GM15510 (cell line): ENCODE data around the gene SLC30A7.

Experiments
- POLR2A ChIP-seq: IDR thresholded peaks from 3 replicates; pipeline ENCODE4 v1.6.1; 2011; ENCODE audit warnings: borderline replicate concordance; ENCODE audit not compliant: insufficient read length; ENCODE audit errors: extremely low read depth

The SLC30A7 gene, protein sequence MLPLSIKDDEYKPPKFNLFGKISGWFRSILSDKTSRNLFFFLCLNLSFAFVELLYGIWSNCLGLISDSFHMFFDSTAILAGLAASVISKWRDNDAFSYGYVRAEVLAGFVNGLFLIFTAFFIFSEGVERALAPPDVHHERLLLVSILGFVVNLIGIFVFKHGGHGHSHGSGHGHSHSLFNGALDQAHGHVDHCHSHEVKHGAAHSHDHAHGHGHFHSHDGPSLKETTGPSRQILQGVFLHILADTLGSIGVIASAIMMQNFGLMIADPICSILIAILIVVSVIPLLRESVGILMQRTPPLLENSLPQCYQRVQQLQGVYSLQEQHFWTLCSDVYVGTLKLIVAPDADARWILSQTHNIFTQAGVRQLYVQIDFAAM

DNA sequence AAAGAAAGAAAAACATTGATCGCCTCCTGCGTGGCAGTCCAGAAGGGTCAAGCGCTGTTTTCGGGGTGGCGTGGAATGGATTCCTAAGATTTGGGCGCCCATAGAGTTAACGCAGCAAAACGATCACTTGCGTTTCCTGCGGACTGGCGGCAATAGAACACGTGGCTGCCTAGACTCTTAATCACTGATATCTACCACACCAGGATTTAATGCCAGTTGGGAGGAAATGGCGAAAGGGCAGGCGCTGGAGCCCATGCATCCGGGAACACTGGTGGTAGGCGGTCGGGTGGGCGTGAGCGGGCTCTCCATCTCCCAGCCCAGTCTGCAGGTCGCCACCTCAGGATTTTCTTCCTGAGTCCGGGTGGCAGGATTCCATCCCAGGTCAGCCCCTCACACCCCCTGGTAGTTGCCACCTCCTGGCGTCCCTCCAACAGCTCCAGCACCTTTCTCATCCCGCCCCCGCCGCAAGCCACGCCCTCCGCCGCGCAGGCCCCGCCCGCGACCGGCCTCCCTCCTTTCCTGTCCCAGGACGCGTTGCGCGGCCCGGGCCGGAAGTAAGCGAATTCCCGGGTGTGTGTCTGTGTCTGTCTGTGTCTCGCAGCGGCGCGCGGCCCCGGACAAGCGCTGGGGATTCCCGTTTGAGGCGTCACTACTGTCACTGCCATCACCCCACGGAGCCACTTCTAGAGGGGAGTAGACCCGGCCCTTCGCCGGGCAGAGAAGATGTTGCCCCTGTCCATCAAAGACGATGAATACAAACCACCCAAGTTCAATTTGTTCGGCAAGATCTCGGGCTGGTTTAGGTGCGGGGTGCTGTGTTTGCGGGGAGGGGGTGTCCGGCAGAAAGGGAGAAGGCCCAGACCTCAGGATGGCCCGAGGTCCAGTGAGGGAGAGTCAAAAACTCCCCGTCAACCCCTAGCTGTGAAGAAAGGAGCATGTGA lies at the start of gene SLC30A7:
SLC30A7 (plus strand) TSS at position 551 of the 941 bp plus-strand sequence; CDS start at position 724, 173 bp downstream.
- peak; percentile 87 for TF ChIP-seq POLR2A

DNA sequence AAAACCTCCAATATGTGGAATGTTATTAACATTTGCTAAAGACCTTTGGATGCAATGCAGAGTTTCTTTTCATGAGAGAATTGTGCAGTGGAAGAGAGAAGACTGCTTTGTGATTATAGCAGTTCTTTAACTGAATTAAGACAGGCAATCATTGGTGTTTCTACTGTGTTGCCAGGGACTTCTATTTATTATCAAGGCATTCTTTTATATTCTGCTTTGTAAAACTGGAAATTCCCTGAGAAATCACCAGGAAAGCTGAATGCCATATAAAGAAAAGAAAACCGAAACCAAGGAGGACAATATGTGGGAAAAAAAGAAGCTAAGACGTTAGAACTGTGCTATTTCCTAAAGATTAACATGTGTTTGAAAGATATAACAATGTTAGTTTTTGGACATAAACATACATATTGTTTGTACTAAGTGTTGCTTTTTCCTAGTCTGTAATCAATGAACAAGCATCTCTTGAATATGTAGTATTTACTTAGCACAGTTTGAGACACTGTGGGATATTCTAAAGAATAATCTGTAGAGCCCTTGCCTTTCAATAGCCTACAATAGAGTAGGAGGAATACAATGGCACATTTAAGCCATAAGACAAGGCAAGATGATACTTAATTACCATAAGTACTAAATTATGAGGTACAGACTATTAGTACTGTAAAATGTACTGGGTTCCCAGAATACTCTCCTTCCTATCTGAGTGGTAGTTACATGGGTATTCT lies 48.4 kb upstream of the SLC30A7 start:
- no peak for TF ChIP-seq POLR2A

DNA sequence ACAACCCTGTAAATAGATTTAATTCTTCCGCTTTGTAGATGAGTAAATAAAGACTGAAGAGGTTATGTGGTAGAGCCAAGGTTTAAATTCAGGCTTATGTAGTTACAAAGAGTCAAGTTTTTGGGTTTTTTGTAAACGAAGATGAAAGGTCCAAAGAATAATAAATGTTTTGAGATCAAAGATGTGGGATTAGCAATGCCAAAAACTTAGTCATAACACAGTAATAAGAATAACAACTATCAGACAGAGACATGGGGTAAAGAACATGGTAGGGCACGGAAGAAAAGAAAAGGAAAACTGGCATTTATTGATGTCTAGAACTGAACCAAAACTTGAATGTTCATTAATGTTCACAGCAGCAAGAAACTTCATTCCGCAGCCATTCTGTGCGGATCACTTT lies 44.2 kb upstream of the SLC30A7 start:
- no peak for TF ChIP-seq POLR2A

DNA sequence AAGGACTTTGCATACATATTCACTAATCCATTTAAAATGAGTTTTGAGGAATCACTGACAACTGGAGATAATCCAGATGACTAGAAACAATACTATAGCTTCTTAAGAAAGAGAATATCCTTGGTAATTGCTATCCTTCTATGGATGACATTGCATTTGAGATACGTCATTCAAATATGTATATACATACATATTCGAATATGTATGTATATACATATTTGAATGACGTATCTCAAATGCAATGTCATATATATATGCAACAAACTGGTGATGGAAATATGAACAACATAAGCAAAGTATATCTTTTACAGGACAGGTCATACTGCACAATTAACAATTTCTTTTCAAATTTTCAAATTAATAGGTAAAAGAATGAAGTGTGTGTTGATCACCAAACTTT lies 42.9 kb upstream of the SLC30A7 start:
- TF ChIP-seq POLR2A: no peak

DNA sequence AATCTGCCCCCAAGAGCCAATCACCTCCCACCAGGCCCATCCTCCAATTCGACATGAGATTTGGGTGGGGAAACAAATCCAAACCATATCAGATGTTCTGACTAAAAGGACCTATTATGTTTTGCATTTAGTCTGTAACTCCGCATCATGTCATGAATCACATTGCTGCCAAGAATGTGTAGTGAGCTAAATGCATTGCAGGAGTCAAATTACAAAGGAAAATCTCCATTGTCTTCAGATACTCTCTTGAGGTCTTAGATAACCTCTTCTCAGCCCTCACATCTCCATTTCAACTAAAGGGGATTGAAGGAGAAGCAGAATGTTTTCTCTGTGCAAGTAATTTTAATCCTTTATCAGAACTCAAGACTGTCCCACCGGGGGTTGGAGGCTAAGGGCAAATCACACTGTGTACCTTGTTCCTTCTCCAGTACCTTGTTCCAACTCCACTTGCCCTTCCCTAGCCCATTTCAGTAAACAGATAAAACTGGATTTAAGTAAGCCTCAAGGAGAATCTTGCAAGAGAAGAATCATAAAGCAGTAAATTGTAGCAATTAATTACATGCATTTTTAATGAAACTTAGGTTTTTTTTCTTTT lies 35.4 kb upstream of the SLC30A7 start:
- TF ChIP-seq POLR2A: no peak

DNA sequence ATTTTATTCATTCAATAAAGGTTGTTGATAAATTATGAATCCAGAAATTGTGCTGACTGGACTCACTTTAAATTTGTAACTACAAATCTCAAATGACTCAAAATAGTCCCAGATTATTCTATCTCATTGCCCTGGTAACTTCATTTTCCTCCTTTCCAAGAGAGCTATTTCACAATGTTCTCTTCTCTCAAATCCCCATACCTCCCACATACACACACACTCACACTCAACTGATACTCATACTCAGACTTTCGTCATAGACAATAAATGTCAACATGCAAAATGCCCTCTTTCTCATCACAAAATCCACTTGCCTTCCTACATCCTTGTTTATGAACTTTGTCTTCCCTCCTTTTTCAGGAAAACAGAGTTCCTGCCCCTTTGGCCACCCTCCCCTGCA lies 34.5 kb upstream of the SLC30A7 start:
- no peak for TF ChIP-seq POLR2A

DNA sequence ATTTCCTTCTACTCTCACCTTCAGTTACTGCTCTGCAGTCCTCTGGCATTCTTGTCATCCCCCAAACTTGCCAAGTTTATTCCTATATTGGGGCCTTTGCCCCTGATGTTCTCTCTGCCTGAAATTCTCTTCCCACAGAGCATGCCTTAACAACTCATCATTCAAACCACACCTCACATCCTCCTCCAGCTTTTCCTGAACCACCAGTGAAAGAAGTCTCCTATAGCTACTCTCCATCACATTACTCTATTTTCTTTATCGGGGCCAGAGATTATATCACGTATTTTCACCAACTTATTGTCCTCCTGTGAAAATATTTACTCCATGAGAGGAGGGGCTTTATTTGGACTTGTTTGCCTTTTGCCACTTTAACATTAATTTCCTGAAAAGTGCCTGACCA lies 33.3 kb upstream of the SLC30A7 start:
- TF ChIP-seq POLR2A: no peak

DNA sequence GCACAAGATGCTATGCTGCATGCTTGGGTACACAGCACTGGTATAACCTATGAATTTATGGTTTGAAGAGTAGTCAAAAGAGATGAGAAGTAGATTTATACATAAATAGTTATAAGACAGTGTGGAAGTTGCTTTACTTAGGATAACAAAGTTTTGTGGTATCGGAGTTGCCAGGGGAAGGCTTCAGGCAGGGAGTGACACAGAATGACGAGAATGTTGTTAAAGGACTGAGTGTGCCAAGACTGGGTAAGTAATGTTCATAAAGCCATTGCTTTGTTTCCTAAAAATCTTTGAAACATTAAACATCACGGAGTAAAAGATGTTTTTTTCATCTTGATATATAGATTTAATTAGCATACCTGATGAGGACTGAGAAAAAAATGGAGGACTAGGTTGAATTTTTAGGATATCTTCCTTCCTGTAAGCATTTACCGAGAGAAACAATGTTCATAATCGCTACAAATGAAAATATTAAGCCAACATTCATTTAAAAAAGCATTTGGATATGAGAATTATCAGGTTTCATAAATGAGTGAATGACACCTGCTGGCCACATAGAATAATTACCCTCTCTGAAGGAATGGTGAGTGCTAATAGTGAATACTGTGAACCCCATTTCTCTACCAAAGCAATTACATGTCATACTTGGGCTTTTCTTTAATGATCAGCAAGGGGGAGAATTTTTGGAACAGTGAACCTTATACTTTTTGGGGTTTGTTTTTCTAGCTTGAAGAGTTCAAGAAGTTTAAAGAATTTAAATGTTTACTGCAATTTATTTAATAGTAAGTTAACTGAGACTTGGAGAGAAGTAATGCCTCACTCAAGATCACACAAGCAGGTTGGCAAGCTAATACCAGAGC lies 29.6 kb upstream of the SLC30A7 start:
- TF ChIP-seq POLR2A: no peak

DNA sequence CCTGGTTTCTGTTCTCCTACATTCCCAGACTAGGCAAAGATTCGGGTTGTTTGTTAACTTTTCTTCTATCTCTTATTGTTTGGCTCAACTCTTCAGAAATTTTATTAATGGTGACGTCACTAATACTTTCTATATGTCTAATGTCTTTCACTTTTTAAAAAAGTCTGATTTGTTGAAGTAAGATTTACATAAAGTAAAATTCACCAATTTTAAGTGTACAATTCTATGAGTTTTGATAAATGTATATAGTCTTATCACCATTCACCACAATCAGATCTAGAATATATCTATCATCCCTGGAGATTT lies 29.0 kb upstream of the SLC30A7 start:
- TF ChIP-seq POLR2A: no peak

DNA sequence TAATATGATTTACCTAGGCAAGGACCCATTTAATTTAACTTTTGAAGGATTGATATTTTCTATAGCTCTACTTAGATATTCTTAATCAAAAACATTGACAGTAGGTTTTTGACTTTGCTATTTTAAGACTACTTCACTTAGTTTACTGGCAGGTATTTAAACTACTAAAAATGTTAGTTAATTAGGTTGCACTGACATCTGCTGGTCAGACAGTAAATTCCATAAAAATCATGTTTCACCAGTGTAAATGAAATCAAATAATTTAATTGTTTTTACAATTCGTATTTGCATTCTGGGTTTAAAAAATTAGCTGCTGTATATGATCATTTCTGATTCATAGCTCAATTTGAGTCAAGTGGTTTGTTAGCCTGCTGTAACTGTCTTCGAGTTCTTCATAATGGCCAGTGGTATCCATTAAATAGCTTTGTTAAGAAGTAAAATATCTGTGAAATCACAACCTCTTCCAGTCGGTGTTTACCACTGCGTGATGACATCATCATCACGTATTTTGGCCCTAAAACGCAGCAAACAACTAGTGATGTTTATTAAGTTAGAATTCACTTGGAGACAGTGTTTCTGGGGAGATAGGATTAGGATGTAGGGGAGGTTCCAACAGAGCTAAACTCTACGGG lies 27.4 kb upstream of the SLC30A7 start:
- no peak for TF ChIP-seq POLR2A

DNA sequence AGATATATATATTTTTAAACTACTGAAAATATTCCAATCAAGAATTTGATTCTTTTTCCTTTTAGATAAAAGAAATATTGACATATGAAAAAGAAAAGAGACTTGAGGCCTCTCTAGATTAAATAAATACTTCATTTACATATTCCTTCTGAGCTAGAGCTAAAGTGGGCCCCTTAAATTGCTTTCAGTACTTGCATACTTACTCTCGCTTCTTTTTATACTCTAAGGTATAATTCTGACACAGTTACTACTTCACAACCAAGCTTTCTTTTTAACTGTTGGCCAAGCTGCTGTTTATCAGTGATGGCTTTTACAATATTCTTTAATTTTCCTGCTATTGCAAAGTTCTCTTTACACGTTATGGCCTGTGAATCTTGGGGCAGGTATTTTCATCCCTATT lies 25.9 kb upstream of the SLC30A7 start:
- TF ChIP-seq POLR2A: no peak

DNA sequence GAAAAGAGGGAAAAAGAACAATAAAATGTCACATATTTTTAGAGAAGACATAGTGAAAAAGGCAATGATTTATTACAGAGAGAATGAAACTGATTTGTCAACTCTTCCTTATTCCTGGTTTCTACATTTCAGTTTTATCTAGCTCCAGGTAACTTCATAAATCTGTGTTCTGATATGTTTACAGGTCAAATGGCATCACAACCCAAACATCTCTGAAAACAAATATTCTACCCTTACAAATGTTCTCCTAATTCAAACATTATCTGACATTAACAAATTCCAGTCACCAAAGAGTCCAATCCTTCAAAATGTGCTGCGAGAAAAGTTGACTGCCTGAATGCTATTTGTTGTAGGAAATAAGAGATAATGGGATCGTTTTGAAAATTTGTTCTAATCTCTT lies 21.5 kb upstream of the SLC30A7 start:
- TF ChIP-seq POLR2A: no peak

DNA sequence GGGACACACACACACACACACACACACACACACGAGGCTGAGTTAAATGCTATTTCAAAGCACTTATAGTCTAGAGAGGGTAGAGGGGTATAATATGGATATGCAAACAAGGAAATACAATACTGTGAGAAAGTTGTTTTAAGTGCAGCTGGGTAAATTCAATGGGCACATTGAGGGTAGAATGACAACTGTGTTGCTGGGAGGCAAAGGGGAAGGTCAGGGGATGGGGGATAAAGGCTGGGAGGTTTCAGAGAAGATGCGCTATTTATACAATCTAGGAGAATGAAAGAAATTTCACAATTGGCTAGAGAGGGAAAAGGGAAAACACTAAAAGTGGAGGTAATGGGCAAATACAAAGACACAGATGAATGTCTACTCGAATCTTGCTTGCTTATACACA lies 20.7 kb upstream of the SLC30A7 start:
- no peak for TF ChIP-seq POLR2A
